ENCODE measurements around the gene FOXN3. TPM values are rescaled to one million over a fixed set of nuclear protein-coding genes. Genes with fewer than 3 reads are reported as not detected.
"Not testable (repeated sequence)": the region's sequence is repeated elsewhere in the genome, so short reads cannot be mapped to it uniquely, and the experiment has no call there.

The FOXN3 gene
- total RNA-seq, 1 donor from 2014 or later, result 41.4 TPM

DNA sequence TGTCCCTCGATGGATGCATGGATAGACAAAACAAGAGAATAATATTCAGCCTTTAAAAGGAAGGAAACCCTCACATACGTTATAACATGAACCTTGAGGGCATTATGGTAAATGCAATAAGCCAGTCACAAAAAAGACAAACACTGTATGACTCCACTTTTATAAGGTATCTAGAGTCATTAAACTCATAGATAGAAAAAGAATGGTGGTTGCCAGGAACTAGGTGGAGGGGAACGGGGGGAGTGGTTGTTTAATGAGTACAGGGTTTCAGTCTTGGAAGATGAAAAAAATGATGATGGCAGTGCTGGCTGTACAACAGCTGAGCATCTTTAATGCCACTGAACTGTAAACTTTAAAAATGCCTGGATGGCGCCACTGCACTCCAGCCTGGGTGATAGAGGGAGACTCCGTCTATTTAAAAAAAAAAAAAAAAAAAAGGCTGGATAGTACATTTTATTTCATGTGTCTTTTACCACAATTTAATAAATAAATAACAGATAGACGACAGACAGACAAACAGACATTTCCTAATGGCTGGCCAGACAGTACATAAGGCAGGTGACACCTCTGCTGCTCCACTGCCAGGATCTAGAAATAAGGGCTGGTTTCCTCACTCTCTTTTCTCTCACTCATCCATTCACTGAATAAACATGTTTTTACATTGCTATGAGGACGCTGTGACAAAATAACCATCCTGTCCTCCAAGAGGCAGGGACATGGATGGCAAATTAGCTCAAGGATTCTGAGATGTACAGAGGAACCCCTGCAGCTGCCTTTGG is 118.8 kb downstream of the FOXN3 start:
- TF ChIP-seq, protein P1, sequence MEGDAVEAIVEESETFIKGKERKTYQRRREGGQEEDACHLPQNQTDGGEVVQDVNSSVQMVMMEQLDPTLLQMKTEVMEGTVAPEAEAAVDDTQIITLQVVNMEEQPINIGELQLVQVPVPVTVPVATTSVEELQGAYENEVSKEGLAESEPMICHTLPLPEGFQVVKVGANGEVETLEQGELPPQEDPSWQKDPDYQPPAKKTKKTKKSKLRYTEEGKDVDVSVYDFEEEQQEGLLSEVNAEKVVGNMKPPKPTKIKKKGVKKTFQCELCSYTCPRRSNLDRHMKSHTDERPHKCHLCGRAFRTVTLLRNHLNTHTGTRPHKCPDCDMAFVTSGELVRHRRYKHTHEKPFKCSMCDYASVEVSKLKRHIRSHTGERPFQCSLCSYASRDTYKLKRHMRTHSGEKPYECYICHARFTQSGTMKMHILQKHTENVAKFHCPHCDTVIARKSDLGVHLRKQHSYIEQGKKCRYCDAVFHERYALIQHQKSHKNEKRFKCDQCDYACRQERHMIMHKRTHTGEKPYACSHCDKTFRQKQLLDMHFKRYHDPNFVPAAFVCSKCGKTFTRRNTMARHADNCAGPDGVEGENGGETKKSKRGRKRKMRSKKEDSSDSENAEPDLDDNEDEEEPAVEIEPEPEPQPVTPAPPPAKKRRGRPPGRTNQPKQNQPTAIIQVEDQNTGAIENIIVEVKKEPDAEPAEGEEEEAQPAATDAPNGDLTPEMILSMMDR (conservative IDR thresholded peaks at IDR 0.05), result no peak
- Mint-ChIP-seq H3K4me3 (no peak overlapping the region), H3K27ac (ENCODE audit: unreplicated experiment) (no peak overlapping the region), H3K9me3 (no peaks in the 10 kb centered on the region), H3K36me3 (ENCODE audit: low read depth) (peaks cover 3% of the 10 kb centered on the region), H3K27me3 (ENCODE audit: low read depth) (no peaks in the 10 kb centered on the region), H3K4me1 (peaks cover 20% of the 10 kb centered on the region)
- no peak for DNase-seq (ENCODE audit: low read depth, low spot score)

DNA sequence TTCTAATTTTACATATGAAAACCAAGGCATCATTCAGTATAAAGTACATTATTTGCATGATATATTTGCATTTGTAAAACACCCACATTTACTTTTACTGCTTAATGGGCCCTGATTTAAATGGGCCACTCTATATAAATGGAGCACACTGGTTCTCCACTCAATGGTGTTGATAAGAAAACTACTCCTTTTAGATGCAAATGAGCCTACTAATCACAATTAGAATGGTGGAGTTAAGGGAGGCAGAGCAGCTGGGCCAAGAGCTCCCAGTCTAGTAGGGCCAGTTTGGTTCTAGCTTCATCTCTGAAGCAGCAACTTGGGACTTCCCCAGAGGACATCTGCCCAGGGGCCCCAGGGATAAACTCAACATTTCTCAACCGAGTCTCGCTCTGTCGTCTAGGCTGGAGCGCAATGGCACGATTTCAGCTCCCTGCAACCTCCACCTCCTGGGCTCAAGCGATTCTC is 120.7 kb downstream of the FOXN3 start:
- H3K4me3 Mint-ChIP-seq, result no peak overlapping the region
- peaks cover 3% of the 10 kb centered on the region for H3K27me3 Mint-ChIP-seq (ENCODE audit: low read depth)
- peaks cover 31% of the 10 kb centered on the region for H3K4me1 Mint-ChIP-seq
- H3K27ac Mint-ChIP-seq (ENCODE audit: unreplicated experiment), result no peak overlapping the region
- H3K36me3 Mint-ChIP-seq (ENCODE audit: low read depth), result no peaks in the 10 kb centered on the region
- H3K9me3 Mint-ChIP-seq, result no peaks in the 10 kb centered on the region
- TF ChIP-seq, protein P1 (conservative IDR thresholded peaks at IDR 0.05), result no peak
- no peak for DNase-seq (ENCODE audit: low read depth, low spot score)

DNA sequence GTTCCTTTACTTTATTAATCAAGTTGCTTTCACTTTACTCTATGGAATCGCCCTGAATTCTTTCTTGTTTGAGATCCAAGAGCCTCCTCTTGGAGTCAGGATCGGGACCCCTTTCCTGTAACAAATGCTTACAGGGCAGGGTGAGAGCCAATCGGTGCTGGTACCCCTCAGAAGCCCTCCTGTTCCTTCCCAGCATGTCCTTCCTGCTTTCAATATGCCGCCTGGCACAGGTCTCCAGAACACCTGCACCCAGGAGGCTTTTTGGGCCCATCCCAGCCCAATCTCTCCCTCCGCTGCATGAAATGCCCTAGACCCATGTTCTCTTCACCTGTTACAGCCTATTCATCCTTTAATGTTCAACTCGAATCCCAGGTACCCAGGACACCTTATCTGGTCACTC is 122.2 kb downstream of the FOXN3 start:
- H3K36me3 Mint-ChIP-seq (ENCODE audit: low read depth), result no peaks in the 10 kb centered on the region
- no peaks in the 10 kb centered on the region for H3K9me3 Mint-ChIP-seq
- H3K4me3 Mint-ChIP-seq, result no peak overlapping the region
- no peak for DNase-seq (ENCODE audit: low read depth, low spot score)
- peaks cover 3% of the 10 kb centered on the region for H3K27me3 Mint-ChIP-seq (ENCODE audit: low read depth)
- H3K4me1 Mint-ChIP-seq, result peaks cover 33% of the 10 kb centered on the region
- TF ChIP-seq, protein P1 (conservative IDR thresholded peaks at IDR 0.05), result no peak
- no peak overlapping the region for H3K27ac Mint-ChIP-seq (ENCODE audit: unreplicated experiment)

DNA sequence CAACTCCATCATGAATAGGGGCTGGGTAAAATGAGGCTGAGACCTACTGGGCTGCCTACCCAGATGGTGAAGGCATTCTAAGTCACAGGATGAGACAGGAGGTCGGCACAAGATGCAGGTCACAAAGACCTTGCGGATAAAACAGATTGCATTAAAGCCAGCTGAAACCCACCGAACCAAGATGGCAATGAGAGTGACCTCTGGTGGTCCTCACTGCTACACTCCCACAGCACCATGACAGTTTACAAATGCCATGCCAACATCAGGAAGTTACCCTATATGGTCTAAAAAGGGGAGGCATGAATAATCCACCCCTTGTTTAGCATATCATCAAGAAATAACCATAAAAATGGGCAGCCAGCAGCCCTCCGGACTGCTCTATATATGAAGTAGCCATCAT is 122.6 kb downstream of the FOXN3 start:
- not testable (repeated sequence) for H3K4me3 Mint-ChIP-seq; H3K9me3 Mint-ChIP-seq; H3K36me3 Mint-ChIP-seq (ENCODE audit: low read depth); H3K27me3 Mint-ChIP-seq (ENCODE audit: low read depth); DNase-seq (ENCODE audit: low read depth, low spot score)
- Mint-ChIP-seq H3K4me1 (peaks cover 33% of the 10 kb centered on the region), H3K27ac (ENCODE audit: unreplicated experiment) (peak overlapping the region; percentile 81)

DNA sequence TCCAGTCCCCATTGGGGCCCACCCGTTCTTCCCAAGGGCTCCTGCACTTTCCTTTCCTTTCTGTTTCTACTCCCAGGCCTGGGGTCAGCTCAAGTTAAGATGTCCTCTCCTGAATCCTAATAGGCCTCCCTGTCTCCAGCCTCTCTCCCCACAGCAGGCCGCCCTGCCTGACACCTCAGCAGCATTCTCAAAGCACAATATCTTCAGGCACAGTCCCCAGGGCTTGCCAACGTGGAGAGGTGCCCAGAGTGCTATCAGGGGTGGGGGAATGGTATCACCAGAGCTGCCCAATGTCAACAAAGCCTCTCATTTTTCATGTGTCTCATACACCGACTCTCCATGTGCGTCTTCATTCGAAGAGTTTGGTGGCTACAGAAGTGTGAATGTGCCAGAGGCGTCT is 123.0 kb downstream of the FOXN3 start:
- Mint-ChIP-seq H3K4me1 (peaks cover 33% of the 10 kb centered on the region), H3K9me3 (no peaks in the 10 kb centered on the region), H3K4me3 (no peak overlapping the region), H3K27me3 (ENCODE audit: low read depth) (peaks cover 3% of the 10 kb centered on the region), H3K27ac (ENCODE audit: unreplicated experiment) (peak overlapping the region; percentile 81), H3K36me3 (ENCODE audit: low read depth) (no peaks in the 10 kb centered on the region)
- TF ChIP-seq, protein P1 (conservative IDR thresholded peaks at IDR 0.05), result no peak
- no peak for DNase-seq (ENCODE audit: low read depth, low spot score)

DNA sequence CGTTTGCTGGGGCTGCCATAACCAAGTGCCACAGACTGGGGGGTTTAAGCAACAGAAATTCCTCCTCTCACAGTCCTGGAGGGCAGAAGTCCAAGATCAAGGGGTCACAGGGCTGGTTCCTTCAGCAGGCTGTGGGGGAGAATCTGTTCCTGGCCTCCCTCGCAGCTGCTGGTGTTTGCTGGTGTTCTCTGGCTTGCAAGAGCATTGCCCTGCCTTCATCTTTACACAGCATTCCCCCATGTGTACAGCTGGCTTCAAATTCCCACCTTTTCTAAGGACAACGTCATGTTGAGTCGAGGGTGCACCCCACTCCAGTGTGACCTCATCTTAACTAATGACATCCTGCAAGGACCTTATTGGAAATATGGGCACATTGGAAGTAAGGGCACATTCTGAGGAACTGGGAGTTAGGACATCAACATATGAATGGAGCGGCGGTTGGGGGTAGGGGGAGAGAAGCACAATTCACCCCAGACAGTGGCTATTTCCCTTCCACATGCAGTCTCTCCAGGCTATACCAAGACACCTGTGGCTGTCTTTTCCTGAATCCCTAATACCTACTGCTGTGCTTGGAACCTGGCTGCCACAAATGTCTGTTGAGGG is 123.6 kb downstream of the FOXN3 start:
- Mint-ChIP-seq H3K4me3 (no peak overlapping the region), H3K36me3 (ENCODE audit: low read depth) (no peaks in the 10 kb centered on the region), H3K9me3 (no peaks in the 10 kb centered on the region), H3K27ac (ENCODE audit: unreplicated experiment) (no peak overlapping the region), H3K4me1 (peaks cover 33% of the 10 kb centered on the region), H3K27me3 (ENCODE audit: low read depth) (peaks cover 3% of the 10 kb centered on the region)
- TF ChIP-seq, protein P1 (conservative IDR thresholded peaks at IDR 0.05), result no peak
- no peak for DNase-seq (ENCODE audit: low read depth, low spot score)

Data from neural crest cell (in vitro differentiated cells).